HG03558 (cell line): ENCODE measurements around the gene MEF2A.
"Not testable (repeated sequence)": the region's sequence is repeated elsewhere in the genome, so short reads cannot be mapped to it uniquely, and the experiment has no call there.

Experiments used
- ATAC-seq: cut with Tn5 transposase; IDR thresholded peaks from one replicate; pipeline ENCODE4 v1.9.1; 2021; ENCODE audit warnings: moderate number of reproducible peaks; ENCODE audit not compliant: unreplicated experiment; ENCODE audit errors: extremely low read depth

The MEF2A gene

DNA sequence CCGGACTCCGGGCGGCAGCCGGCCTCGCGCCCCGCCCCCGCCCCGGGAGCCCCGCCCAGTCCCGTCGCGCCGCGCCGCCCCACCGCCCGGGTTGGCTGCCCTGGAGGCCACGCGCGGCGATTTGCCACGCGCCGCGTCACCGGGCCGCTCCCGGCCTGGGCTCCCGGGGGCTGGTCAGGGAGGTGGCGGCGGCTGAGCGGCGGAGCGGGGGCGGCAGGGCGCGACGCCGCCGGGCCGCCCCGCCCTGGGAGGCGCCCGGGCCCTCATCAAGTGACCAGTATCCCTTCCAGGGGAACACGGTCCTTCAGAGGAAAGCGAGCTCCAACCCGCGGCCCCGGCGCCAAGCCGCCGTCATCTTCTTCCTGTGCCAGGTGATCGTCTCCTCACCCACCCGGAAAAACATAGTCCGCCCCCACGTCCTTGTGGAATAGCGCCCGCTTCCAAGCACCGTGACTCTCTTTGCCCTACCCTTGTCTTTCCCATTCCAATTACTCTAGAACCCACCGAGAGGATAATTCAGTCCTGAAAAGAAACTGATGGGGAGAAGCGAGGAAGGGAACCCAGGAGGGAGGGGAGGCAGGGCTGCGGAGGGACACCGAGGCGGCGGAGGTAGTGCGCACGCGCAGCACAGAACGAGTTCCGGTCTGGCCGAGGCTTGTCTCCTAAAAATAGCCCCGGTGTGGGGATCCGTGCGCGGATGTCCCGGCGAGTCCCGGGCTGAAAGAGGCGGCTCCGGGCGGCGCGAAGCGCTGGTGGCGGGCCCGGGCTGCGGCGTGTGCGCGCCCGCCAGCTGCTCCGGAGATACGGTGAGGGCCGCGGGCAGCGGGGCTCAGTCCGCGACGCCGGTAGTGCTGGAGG is at the start of gene MEF2A:
Gene MEF2A (plus strand): TSS at position 686 of the 858 bp plus-strand sequence. CDS start 67,136 bp downstream, outside the sequence.
- peak; percentile 18 for ATAC-seq

GRCh38 chr15:99518191-99518590 is 47.6 kb upstream of the MEF2A start:
- ATAC-seq = no peak

DNA sequence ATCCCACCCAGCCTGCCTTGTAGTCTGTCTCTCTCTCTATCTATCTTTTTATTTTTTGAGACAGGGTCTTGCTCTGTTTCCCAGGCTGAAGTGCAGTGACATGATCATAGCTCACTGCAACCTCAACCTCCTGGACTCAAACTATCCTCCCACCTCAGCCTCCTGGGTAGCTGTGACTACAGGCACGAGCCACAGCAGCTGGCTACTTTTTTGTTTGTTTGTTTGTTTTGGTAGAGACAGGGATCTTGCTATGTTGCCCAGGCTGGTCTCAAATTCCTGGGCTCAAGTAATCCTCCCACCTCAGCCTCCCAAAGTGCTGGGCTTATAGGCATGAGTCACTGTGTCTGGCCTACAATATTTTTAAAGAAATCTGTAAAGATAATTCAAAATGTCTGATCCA is 46.4 kb upstream of the MEF2A start:
- not testable (repeated sequence) for ATAC-seq

DNA sequence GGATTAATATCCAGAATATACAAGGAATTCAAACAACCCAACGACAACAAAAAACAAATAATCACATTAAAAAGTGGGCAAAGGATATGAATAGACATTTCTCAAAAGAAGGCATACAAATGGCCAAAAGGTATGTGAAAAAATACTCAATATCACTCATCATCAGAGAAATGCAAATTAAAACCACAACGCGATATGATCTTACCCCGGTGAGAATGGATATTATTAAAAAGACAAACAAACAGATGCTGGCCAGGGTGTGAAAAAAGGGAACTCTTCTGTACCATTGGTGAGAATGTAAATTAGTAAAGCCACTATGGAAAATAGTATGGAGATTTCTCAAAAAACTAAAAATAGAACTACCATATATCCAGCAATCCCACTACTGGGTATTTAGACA is 43.5 kb upstream of the MEF2A start:
- no peak for ATAC-seq

- no peak for ATAC-seq
These were observed 39.6 kb upstream of the MEF2A start for GRCh38 chr15:99526176-99526575.

DNA sequence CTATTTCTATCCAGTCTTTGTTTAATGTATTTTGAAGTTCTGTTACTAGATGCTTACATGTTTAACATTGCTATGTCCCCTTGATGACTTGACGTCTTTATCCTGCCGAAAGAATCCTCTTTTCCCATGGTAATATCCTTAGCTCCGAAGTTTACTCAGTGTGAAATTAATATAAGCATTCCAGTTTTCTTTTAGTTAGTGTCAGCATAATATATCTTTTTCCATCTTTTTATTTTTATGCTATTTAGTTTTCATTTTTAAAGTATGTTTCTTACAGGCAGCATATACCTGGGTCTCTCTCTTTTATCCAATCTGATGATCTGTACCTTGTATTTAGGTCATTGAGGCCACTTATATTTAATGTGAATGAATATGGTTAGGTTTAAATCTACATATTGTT is 39.1 kb upstream of the MEF2A start:
- ATAC-seq = no peak

DNA sequence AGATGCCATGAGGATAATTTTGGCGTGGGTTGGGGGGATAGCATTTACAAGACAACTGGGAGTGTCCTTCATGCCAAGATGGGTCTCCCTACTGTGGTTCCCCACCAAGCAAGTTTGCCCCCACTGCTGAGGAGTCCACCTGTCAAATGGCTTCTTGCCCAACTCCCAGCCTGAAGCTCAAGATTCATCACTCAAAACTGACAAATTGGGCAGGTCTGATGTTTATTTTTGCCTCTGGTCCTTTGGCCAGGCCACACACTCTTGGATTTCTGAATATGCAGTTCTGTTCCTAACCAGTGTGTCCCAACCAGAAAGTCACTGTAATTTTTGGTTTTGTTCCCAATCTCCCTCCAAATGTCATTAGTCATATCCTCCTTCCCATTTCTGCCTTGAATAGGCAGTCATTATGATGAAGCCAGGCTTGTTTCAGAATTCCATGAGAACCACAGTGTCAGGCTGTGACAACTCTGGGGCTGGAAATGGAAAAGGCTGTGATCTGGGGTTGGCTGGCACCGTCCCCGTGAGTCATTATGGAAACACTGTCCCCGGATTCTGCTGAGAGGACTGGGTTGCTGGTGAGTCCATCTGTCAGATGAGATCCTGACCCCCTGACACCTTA is 29.3 kb upstream of the MEF2A start:
- ATAC-seq = no peak

GRCh38 chr15:99537344-99537743 is 28.4 kb upstream of the MEF2A start:
- ATAC-seq = no peak

GRCh38 chr15:99538261-99538660 is 27.5 kb upstream of the MEF2A start:
- ATAC-seq = no peak

- no peak for ATAC-seq
These were observed 23.0 kb upstream of the MEF2A start for GRCh38 chr15:99542828-99543227.

DNA sequence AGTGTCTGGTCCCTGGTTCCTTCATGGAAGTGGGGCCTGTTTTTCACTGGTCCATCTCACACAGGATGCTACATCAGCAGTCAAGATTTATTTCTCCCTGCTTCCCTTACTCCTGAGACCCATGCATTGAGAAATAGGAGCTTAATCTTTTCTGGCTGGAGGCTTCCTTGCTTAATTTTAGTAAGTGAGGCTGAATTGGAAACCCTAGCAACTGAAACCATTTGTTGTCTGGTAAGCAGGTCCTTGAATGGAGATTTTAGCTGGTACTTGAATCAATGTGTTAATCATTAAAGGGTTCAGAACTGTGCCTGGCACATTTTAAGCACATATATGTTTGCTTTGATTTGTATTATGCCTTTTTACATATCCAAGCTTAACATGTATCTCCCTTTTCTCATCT is 20.2 kb upstream of the MEF2A start:
- ATAC-seq = no peak

- ATAC-seq = no peak
These were observed 19.2 kb upstream of the MEF2A start for GRCh38 chr15:99546441-99547100.

DNA sequence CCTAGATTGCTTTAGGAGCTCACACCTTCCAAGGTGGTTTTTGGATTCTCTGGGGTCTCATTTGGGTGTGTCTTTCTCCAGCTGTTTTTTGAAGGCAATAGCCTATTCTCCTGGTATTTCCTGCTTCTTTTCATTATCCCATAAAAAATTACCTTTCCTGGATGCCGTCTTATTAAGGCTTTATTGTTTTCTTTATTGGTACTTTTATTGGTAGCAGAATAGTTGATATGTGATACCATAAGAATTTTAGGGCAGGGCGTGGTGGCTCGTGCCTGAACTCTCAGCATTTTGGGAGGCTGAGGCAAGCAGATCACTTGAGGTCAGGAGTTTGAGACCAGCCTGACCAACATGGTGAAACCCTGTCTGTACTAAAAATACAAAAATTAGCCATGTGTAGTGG is 18.3 kb upstream of the MEF2A start:
- no peak for ATAC-seq

- ATAC-seq = no peak
These were observed 15.7 kb upstream of the MEF2A start for GRCh38 chr15:99550077-99550476.

DNA sequence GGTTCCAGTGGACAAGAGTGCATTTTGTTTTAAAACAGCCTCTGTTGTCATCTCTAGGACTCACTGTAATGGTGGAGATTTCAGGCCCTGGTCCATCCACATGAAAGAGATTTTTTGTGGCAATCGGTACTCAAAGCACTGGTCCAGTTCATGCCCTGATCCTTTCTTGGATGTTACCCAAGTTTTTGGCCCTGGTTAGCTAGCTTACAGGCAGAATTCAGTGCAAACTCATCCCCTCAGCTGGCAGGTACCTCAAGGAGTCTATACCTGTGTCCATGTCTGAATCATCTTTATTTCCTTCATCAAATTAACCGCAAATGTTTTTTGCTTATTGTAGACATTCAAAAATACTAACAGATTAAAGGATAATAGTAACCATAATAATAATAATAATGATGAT is 13.7 kb upstream of the MEF2A start:
- no peak for ATAC-seq

GRCh38 chr15:99554880-99555488 is 10.8 kb upstream of the MEF2A start:
- no peak for ATAC-seq

DNA sequence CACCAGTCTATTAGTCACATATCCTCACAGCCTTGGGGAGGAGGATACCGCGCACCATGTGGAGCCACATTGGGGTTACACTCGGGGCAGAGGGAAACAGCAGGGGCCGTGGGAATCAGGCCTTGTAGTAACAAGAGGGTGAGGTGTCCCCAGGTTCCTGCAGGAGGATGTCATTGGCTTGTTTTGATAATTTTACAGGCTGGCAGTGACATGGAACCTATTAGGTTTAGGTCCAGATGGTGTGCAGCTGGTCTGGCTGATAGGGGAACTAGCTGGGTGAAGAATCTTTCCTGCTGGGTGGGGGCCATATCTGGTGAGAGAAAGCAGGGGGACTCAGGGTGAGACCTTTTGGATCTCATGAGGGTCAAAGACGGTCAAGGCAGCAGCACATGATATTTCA is 9.8 kb upstream of the MEF2A start:
- no peak for ATAC-seq

DNA sequence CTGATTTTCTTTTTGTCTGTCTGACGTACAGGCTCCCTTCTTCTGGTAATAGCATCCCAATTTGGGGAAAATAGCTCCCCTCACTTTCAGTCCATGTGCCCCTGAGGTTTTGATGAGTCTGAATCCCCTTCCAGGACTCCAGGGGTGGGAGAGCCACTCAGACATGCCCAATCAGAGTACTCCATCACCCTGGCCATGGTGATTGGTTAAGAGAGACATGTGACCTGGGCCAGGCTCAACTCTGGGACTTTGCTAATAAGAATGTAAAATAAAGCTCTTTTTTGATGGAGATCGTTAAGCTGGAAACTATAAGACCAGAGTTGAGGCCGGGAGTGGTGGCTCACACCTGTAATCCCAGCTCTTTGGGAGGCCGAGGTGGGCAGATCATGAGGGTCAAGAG is 9.2 kb upstream of the MEF2A start:
- no peak for ATAC-seq

- ATAC-seq = no peak
These were observed 7.7 kb upstream of the MEF2A start for GRCh38 chr15:99558084-99558483.

DNA sequence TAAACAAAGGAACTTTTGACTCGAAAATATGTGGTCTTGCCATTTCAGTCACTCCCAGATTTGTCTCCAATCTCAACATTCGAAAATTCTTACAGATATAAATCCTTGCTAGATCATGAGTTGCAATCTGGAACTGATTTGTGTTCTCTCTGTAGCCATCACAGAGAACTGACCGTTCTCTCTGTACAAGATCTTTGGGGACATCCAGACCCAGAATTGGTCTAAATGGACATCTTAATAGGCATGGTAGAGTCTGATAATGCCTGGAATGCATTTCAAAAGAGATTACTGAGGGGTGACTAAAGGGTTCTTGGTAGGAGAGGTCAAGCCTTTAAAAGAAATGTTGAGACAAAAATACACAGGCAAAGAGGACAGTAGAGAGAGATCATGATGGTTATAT is 7.2 kb upstream of the MEF2A start:
- no peak for ATAC-seq
